Left lung (tissue), 10 donors: ENCODE data around the gene NRG3. TPM values are rescaled to one million over a fixed set of nuclear protein-coding genes. Genes with fewer than 3 reads are reported as not detected.
"Not testable (repeated sequence)": the region's sequence is repeated elsewhere in the genome, so short reads cannot be mapped to it uniquely, and the experiment has no call there.

ENCODE experiments used
- ATAC-seq: fragments of 200-7000 bp; cut with Tn5 transposase; one replicate; pipeline ENCODE4 v1.9.1; 2020; ENCODE audit warnings: moderate library complexity
- DNase-seq, 4 donors: peaks; one replicate each; pipeline ENCODE4 v3.0.0-alpha.2; 2013 to 2020
- H3K27ac ChIP-seq, 2 donors: fragments of 200-600 bp; sonication (generic) in 1 of 2; one replicate each; pipeline versions ENCODE4 v1.5.0 to v1.8.0; 2020 to 2021
- H3K27me3 ChIP-seq, 2 donors: fragments of 200-600 bp; sonication (generic) in 1 of 2; one replicate each; pipeline versions ENCODE4 v1.5.0 to v1.8.0; 2020 to 2021
- H3K36me3 ChIP-seq, 2 donors: fragments of 200-600 bp; sonication (generic) in 1 of 2; one replicate each; pipeline versions ENCODE4 v1.5.0 to v1.8.0; 2020 to 2021
- H3K4me1 ChIP-seq, 2 donors: fragments of 200-600 bp; one replicate each; pipeline ENCODE4 v1.8.0; 2021
- H3K4me3 ChIP-seq, 2 donors: fragments of 200-600 bp; sonication (generic) in 1 of 2; one replicate each; pipeline versions ENCODE4 v1.5.0 to v1.8.0; 2020 to 2021; ENCODE audit warnings: mild to moderate bottlenecking in 1 of 2
- H3K9me3 ChIP-seq, 2 donors: fragments of 200-600 bp; sonication (generic) in 1 of 2; one replicate each; pipeline versions ENCODE4 v1.5.0 to v1.8.0; 2020 to 2021
- CTCF ChIP-seq, 2 donors: fragments of 200-600 bp; sonication (generic) in 1 of 2; IDR thresholded peaks; one replicate each; pipeline versions ENCODE4 v1.5.0 to v1.8.0; 2021; ENCODE audit warnings: antibody characterized with exemption in 2 of 2
- intact Hi-C, 2 donors: fragments of 100-400 bp; cut with DNase I; formaldehyde crosslinking; loops; one replicate each; pipeline versions ENCODE4 v1.11.2 to v1.14.2; 2022
- polyA plus RNA-seq, 6 donors: library from polyadenylated mRNA; unstranded; fragments of 120-200 nt; gene quantifications; one replicate each; pipeline ENCODE4 v1.2.1, GENCODE V29; 2013; ENCODE audit not compliant: insufficient read length in 6 of 6
- total RNA-seq, 2 donors: library from RNA; stranded (reverse); fragmentation: NEBNext Ultra II Directional; extraction: Animal tissue kit (Norgen Biotek cat#: 25700); gene quantifications; one replicate each; pipeline ENCODE4 v1.2.1, GENCODE V29; 2021
- donor health status: DM: no; HTN: yes; CAD: no.
- donor health status: DM: no; HTN: no; CAD: no.

The NRG3 gene
- total and polyA plus RNA-seq, 8 donors: 1.0 to 1.7 (median 1.1) TPM

GRCh38 chr10:82980321-82980720 lies 1105.3 kb downstream of the NRG3 start:
- Histone ChIP-seq H3K9me3 (no peaks in the 10 kb centered on the region), H3K27ac (no peak overlapping the region), H3K27me3 (no peaks in the 10 kb centered on the region), H3K4me3 (no peak overlapping the region), H3K36me3 (no peaks in the 10 kb centered on the region), H3K4me1 (no peaks in the 10 kb centered on the region)
- ATAC-seq (no peak), DNase-seq (no peak)
- intact Hi-C loops: no loop called here
- no peak for TF ChIP-seq CTCF (IDR thresholded peaks at IDR 0.05)

GRCh38 chr10:82981137-82981723 lies 1106.2 kb downstream of the NRG3 start:
- H3K4me3 ChIP-seq: no peak overlapping the region
- no peaks in the 10 kb centered on the region for H3K9me3 ChIP-seq
- no peak for ATAC-seq
- no peak overlapping the region for H3K27ac ChIP-seq
- no peaks in the 10 kb centered on the region for H3K27me3 ChIP-seq
- H3K36me3 ChIP-seq: no peaks in the 10 kb centered on the region
- TF ChIP-seq CTCF (IDR thresholded peaks at IDR 0.05): no peak
- no peak for DNase-seq
- intact Hi-C loops: no loop called here
- H3K4me1 ChIP-seq: no peaks in the 10 kb centered on the region

GRCh38 chr10:82982110-82982608 lies 1107.2 kb downstream of the NRG3 start:
- TF ChIP-seq CTCF (IDR thresholded peaks at IDR 0.05): no peak
- Histone ChIP-seq H3K27me3 (no peaks in the 10 kb centered on the region), H3K4me3 (no peak overlapping the region), H3K27ac (no peak overlapping the region), H3K9me3 (no peaks in the 10 kb centered on the region), H3K4me1 (no peaks in the 10 kb centered on the region), H3K36me3 (no peaks in the 10 kb centered on the region)
- peak; percentile 73 for ATAC-seq
- no peak for DNase-seq
- intact Hi-C loops: no loop called here

GRCh38 chr10:82986216-82986615 lies 1111.2 kb downstream of the NRG3 start:
- intact Hi-C loops: no loop called here
- no peak for TF ChIP-seq CTCF (IDR thresholded peaks at IDR 0.05)
- DNase-seq (no peak), ATAC-seq (no peak)
- H3K4me1 ChIP-seq: no peaks in the 10 kb centered on the region
- H3K4me3 ChIP-seq: no peak overlapping the region
- H3K36me3 ChIP-seq: no peaks in the 10 kb centered on the region
- no peak overlapping the region for H3K27ac ChIP-seq
- no peaks in the 10 kb centered on the region for H3K9me3 ChIP-seq
- H3K27me3 ChIP-seq: no peaks in the 10 kb centered on the region

- H3K27me3 ChIP-seq, H3K4me1 ChIP-seq, H3K9me3 ChIP-seq, intact Hi-C loops, H3K4me3 ChIP-seq, H3K27ac ChIP-seq, DNase-seq, H3K36me3 ChIP-seq, ATAC-seq: not testable (repeated sequence)
Observed at GRCh38 chr10:83006479-83006878, 1131.5 kb downstream of the NRG3 start.

- ATAC-seq: no peak
- no peak for DNase-seq
- Histone ChIP-seq H3K27ac (no peak overlapping the region), H3K9me3 (no peaks in the 10 kb centered on the region), H3K4me3 (no peak overlapping the region), H3K36me3 (no peaks in the 10 kb centered on the region), H3K27me3 (no peaks in the 10 kb centered on the region), H3K4me1 (no peaks in the 10 kb centered on the region)
- intact Hi-C loops: no loop called here
- TF ChIP-seq CTCF (IDR thresholded peaks at IDR 0.05): no peak
Observed at GRCh38 chr10:83007510-83007909, 1132.5 kb downstream of the NRG3 start.
